OCI-LY7 (cell line): ENCODE measurements around the gene PNMA6F. TPM values are rescaled to one million over a fixed set of nuclear protein-coding genes. Genes with fewer than 3 reads are reported as not detected.
"Not testable (repeated sequence)": the region's sequence is repeated elsewhere in the genome, so short reads cannot be mapped to it uniquely, and the experiment has no call there.

Experiments
- BruUV-seq: library from RNA; stranded (reverse); fragments of 400-500 nt; replicated peaks from 2 replicates; lab custom pipeline; 2021; lab: Mats Ljungman, UMichigan
- CTCF ChIA-PET: fragments of 300-600 bp; sonication (Branson Sonifier 250); formaldehyde crosslinking; loops from one replicate; lab custom pipeline; 2022; ENCODE audit warnings: antibody characterized with exemption; ENCODE audit not compliant: unreplicated experiment; lab: Charles Lee
- POLR2A ChIA-PET: fragments of 300-600 bp; sonication (Branson Sonifier 250); formaldehyde crosslinking; loops from one replicate; lab custom pipeline; 2022; ENCODE audit warnings: antibody characterized with exemption; lab: Charles Lee
- DNase-seq: peaks from one replicate; pipeline ENCODE4 v3.0.0-alpha.2; 2015; ENCODE audit warnings: low spot score
- H2AFZ ChIP-seq: fragments of 200-600 bp; sonication (generic), shearing (Covaris generic); 2 replicates; pipeline ENCODE4 v1.6.1; 2014; ENCODE audit warnings: mild to moderate bottlenecking, antibody characterized with exemption, low read length, moderate library complexity
- H3K27ac ChIP-seq: fragments of 200-600 bp; sonication (generic); 2 replicates; pipeline ENCODE4 v1.5.1; 2014; ENCODE audit warnings: mixed run types, low read depth, mild to moderate bottlenecking, moderate library complexity, low read length, inconsistent platforms; ENCODE audit not compliant: poor library complexity, severe bottlenecking
- H3K36me3 ChIP-seq: fragments of 200-600 bp; sonication (generic); 2 replicates; pipeline ENCODE4 v1.6.1; 2014; ENCODE audit warnings: mild to moderate bottlenecking, antibody characterized with exemption, low read length, moderate library complexity, mixed read lengths; ENCODE audit not compliant: insufficient read depth
- H3K4me1 ChIP-seq: fragments of 200-600 bp; sonication (generic); 2 replicates; pipeline ENCODE4 v1.5.1; 2014; ENCODE audit warnings: mild to moderate bottlenecking, low read length; ENCODE audit not compliant: insufficient read depth, poor library complexity, severe bottlenecking
- H3K4me2 ChIP-seq: fragments of 200-600 bp; sonication (generic); 2 replicates; pipeline ENCODE4 v1.6.1; 2014; ENCODE audit warnings: mild to moderate bottlenecking, low read length
- H3K4me3 ChIP-seq: fragments of 200-600 bp; sonication (generic); 2 replicates; pipeline ENCODE4 v1.5.1; 2014; ENCODE audit warnings: mild to moderate bottlenecking, low read depth, low read length; ENCODE audit not compliant: poor library complexity, severe bottlenecking
- H3K79me2 ChIP-seq: fragments of 200-600 bp; sonication (generic); 2 replicates; pipeline ENCODE4 v1.6.1; 2016; ENCODE audit warnings: low read depth, mild to moderate bottlenecking, low read length, moderate library complexity, mixed read lengths; ENCODE audit not compliant: insufficient read depth
- H3K9me2 ChIP-seq: fragments of 200-600 bp; sonication (generic); 2 replicates; pipeline ENCODE4 v1.6.1; 2016; ENCODE audit warnings: mild to moderate bottlenecking, low read length, mixed read lengths; ENCODE audit not compliant: insufficient read depth
- H3K9me3 ChIP-seq: fragments of 200-600 bp; sonication (generic); 2 replicates; pipeline ENCODE4 v1.6.1; 2014; ENCODE audit warnings: mild to moderate bottlenecking, mixed run types, low read length, mixed read lengths
- H4K20me1 ChIP-seq: fragments of 200-600 bp; sonication (generic); 2 replicates; pipeline ENCODE4 v1.6.1; 2014; ENCODE audit warnings: mild to moderate bottlenecking, antibody characterized with exemption, low read length, moderate library complexity, mixed read lengths; ENCODE audit not compliant: insufficient read depth
- EZH2phosphoT487 ChIP-seq: fragments of 200-600 bp; sonication (generic); IDR thresholded peaks from 2 replicates; pipeline ENCODE4 v1.6.1; 2018; ENCODE audit warnings: low read depth, borderline replicate concordance, mild to moderate bottlenecking, mixed run types, antibody characterized with exemption, low read length, moderate library complexity, mixed read lengths
- intact Hi-C: fragments of 100-400 bp; cut with micrococcal nuclease; formaldehyde crosslinking; loops from one replicate; pipeline ENCODE4 v1.10.0; 2022; ENCODE audit not compliant: unreplicated experiment
- total RNA-seq, 2 experiments: library from RNA; depleted of rRNA in 1 of 2; stranded (reverse); fragments of >200 nt in 1 of 2; shearing (Covaris generic) in 1 of 2; gene quantifications; 2 replicates each; pipeline ENCODE4 v1.2.3, GENCODE V29; 2014 to 2022
- TF ChIP-seq, protein P1 (sequence below): fragments of 200-600 bp; sonication (generic); conservative IDR thresholded peaks from 2 replicates; pipeline ENCODE4 v1.5.1; 2014; ENCODE audit warnings: mild to moderate bottlenecking, antibody characterized with exemption, low read length, moderate library complexity, mixed read lengths

PNMA6F gene
- total RNA-seq, 2 experiments from 2014 or later, result not detected

GRCh38 chrX:153301746-153302145 is 19.8 kb downstream of the PNMA6F start:
- Histone ChIP-seq H3K4me3 (no peak overlapping the region), H4K20me1 (no peaks in the 10 kb centered on the region), H3K27ac (no peak overlapping the region), H3K4me1 (peaks cover 13% of the 10 kb centered on the region), H3K9me3 (no peaks in the 10 kb centered on the region), H3K79me2 (no peaks in the 10 kb centered on the region), H3K4me2 (no peak overlapping the region), H3K9me2 (no peaks in the 10 kb centered on the region), H3K36me3 (no peaks in the 10 kb centered on the region), H2AFZ (no peak overlapping the region)
- CTCF ChIA-PET, result no interaction called here
- intact Hi-C loops, result no loop called here
- BruUV-seq, result no TSS peak
- no peak for DNase-seq
- TF ChIP-seq, protein P1, sequence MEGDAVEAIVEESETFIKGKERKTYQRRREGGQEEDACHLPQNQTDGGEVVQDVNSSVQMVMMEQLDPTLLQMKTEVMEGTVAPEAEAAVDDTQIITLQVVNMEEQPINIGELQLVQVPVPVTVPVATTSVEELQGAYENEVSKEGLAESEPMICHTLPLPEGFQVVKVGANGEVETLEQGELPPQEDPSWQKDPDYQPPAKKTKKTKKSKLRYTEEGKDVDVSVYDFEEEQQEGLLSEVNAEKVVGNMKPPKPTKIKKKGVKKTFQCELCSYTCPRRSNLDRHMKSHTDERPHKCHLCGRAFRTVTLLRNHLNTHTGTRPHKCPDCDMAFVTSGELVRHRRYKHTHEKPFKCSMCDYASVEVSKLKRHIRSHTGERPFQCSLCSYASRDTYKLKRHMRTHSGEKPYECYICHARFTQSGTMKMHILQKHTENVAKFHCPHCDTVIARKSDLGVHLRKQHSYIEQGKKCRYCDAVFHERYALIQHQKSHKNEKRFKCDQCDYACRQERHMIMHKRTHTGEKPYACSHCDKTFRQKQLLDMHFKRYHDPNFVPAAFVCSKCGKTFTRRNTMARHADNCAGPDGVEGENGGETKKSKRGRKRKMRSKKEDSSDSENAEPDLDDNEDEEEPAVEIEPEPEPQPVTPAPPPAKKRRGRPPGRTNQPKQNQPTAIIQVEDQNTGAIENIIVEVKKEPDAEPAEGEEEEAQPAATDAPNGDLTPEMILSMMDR, result no peak
- TF ChIP-seq EZH2phosphoT487, result no peak
- POLR2A ChIA-PET, result interaction anchor here (0.9 kb wide), 1 partner anchor 71 kb away, joined by 3 read pairs; no protein-coding TSS in a partner anchor

DNA sequence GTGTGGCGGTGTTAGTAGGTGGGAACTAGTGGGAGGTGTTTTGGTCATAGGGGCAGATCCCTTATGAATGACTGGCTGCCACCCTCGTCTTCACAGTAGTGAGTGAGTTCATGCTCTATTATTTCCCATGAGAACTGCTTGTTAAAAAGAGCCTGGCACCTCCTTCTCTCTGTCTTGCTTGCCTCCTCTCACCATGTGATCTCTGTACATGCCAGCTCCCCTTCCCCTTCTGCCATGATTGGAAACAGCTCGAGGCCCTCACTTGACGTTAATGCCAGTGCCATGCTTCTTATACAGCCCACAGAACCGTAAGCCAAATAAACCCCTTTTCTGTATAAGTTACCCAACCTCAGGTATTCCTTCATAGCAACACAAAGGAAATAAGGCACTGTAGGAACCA is 21.7 kb downstream of the PNMA6F start:
- ChIA-PET POLR2A (interaction anchor here (1.4 kb wide), 1 partner anchor 33 kb away, joined by 4 read pairs; no protein-coding TSS in a partner anchor), CTCF (no interaction called here)
- Histone ChIP-seq H3K4me1 (peaks cover 24% of the 10 kb centered on the region), H3K4me3 (no peak overlapping the region), H3K4me2 (no peak overlapping the region), H3K9me3 (no peaks in the 10 kb centered on the region), H3K9me2 (no peaks in the 10 kb centered on the region), H2AFZ (no peak overlapping the region), H3K79me2 (no peaks in the 10 kb centered on the region), H3K36me3 (no peaks in the 10 kb centered on the region), H3K27ac (no peak overlapping the region), H4K20me1 (no peaks in the 10 kb centered on the region)
- no TSS peak for BruUV-seq
- DNase-seq, result no peak
- no peak for TF ChIP-seq EZH2phosphoT487
- TF ChIP-seq, protein P1, result no peak
- intact Hi-C loops, result no loop called here

DNA sequence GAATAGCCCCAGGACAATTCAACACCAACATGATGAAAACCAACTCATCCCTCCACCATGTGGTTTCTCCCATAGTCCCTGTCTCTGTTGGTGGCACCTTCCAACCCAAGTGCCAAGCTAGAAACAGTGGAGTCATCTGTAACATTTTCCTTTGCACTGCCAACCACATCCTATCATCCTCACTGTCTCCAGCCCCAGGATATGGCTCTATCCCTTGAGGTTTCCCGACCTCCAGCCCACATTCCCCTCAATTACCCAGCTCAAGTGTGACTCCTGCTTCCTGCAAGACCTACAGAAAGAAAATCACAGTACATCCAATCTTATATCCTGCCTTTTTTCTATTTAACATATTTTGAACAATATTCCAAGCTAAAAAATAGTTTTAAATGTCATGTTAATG is 24.2 kb downstream of the PNMA6F start:
- no peak overlapping the region for H3K4me3 ChIP-seq
- ChIA-PET CTCF (no interaction called here), POLR2A (no interaction called here)
- no peaks in the 10 kb centered on the region for H4K20me1 ChIP-seq
- no TSS peak for BruUV-seq
- no peak overlapping the region for H3K27ac ChIP-seq
- no peak for DNase-seq
- no peak for TF ChIP-seq EZH2phosphoT487
- TF ChIP-seq, protein P1, result no peak
- H3K9me2 ChIP-seq, result no peaks in the 10 kb centered on the region
- intact Hi-C loops, result no loop called here
- H3K4me1 ChIP-seq, result peaks cover 24% of the 10 kb centered on the region
- no peaks in the 10 kb centered on the region for H3K79me2 ChIP-seq
- no peaks in the 10 kb centered on the region for H3K9me3 ChIP-seq
- no peak overlapping the region for H2AFZ ChIP-seq
- H3K36me3 ChIP-seq, result no peaks in the 10 kb centered on the region
- no peak overlapping the region for H3K4me2 ChIP-seq

DNA sequence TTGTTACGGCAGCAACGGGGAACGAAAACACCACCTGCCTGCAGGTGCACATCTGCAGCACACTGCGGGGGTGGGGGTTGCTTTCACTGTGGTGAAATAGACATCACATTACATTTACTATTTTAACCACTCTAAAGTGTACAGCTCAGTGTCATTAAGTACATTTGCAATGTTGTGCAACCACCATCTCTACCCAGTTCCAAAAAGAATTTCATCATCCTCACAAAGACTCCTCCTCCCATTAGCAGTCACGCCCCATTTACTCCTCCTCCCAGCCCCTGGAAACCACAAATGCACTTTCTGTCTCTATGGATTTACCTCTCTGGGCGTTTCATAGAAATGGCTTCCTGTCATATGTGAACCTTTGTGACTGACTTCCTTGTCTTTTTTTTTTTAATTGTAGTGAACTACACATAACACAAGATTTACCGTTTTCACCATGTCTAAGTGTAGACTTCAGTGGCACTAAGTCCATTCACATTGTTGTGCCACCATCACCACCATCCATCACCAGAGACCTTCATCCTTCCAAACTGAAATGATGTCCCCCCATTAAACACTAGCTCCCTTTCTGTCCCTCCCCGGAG is 28.0 kb downstream of the PNMA6F start:
- H3K36me3 ChIP-seq, H4K20me1 ChIP-seq, intact Hi-C loops, CTCF ChIA-PET, H3K9me2 ChIP-seq, H3K79me2 ChIP-seq, H3K9me3 ChIP-seq, BruUV-seq: not testable (repeated sequence)
- peak overlapping the region; percentile 57 for H3K4me2 ChIP-seq
- POLR2A ChIA-PET, result interaction anchor here (1.0 to 1.6 kb wide), 3 partner anchors 41 to 79 kb away, joined by 3 to 6 read pairs (median 3); partner anchors contain the start of gene ZNF275
- DNase-seq, result peak; percentile 52
- H3K4me1 ChIP-seq, result peaks cover 24% of the 10 kb centered on the region
- H3K27ac ChIP-seq, result peak overlapping the region; percentile 96
- H3K4me3 ChIP-seq, result peak overlapping the region; percentile 37
- H2AFZ ChIP-seq, result peak overlapping the region; percentile 81; the same call in 1 of the 2 replicates
